Measurements from ENCODE around the gene EIF4A2. TPM values are rescaled to one million over a fixed set of nuclear protein-coding genes. Genes with fewer than 3 reads are reported as not detected.
A peak's percentile ranks its signal among the peaks of the same experiment; 100 is the strongest.

The EIF4A2 gene
- total and polyA plus RNA-seq, 9 of the 15 experiments (the other 6 are each of a cell fraction or from before 2014, with no cell fraction given): 307 to 754 (median 435) TPM

DNA sequence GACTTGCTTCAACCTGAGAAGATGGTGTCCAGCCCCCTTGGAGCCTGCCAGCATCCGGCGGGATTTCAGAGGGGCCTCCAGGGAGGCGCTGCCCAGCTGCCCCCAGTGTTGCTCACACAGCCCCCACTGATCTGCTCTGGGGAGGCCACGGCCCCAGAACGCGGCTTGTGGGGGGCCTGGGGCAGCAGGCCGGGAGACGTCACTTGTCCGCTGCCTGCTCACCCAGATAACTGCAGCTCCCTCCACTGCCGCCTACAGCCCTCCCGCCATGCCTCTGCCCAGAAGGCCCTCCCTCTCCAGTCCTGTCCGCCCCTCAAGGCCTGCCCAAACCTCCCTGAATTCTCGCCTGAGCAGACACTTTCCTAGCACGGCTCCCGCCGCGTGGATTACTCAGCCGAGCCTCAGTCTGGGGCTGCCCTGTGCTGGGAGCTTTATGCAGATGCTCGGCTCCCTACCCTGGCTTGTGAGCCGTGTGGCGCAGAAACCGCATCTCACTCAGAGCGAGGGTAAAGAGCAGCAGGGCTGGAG lies 42.0 kb downstream of the EIF4A2 start (continued):
- TF ChIP-seq, protein P1, sequence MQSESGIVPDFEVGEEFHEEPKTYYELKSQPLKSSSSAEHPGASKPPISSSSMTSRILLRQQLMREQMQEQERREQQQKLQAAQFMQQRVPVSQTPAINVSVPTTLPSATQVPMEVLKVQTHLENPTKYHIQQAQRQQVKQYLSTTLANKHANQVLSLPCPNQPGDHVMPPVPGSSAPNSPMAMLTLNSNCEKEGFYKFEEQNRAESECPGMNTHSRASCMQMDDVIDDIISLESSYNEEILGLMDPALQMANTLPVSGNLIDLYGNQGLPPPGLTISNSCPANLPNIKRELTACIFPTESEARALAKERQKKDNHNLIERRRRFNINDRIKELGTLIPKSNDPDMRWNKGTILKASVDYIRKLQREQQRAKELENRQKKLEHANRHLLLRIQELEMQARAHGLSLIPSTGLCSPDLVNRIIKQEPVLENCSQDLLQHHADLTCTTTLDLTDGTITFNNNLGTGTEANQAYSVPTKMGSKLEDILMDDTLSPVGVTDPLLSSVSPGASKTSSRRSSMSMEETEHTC (IDR thresholded peaks at IDR 0.05): no peak
- TF ChIP-seq ELF1 (tag; IDR thresholded peaks at IDR 0.05): no peak
- no peak for TF ChIP-seq ZNF134 (CRISPR knock-in tag; conservative IDR thresholded peaks at IDR 0.05)
- TF ChIP-seq, protein P2, sequence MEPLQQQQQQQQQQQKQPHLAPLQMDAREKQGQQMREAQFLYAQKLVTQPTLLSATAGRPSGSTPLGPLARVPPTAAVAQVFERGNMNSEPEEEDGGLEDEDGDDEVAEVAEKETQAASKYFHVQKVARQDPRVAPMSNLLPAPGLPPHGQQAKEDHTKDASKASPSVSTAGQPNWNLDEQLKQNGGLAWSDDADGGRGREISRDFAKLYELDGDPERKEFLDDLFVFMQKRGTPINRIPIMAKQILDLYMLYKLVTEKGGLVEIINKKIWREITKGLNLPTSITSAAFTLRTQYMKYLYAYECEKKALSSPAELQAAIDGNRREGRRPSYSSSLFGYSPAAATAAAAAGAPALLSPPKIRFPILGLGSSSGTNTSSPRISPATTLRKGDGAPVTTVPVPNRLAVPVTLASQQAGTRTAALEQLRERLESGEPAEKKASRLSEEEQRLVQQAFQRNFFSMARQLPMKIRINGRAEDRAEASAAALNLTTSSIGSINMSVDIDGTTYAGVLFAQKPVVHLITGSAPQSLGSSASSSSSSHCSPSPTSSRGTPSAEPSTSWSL (CRISPR knock-in tag; IDR thresholded peaks at IDR 0.05; ENCODE audit: borderline replicate concordance): no peak
- TF ChIP-seq, protein P3, sequence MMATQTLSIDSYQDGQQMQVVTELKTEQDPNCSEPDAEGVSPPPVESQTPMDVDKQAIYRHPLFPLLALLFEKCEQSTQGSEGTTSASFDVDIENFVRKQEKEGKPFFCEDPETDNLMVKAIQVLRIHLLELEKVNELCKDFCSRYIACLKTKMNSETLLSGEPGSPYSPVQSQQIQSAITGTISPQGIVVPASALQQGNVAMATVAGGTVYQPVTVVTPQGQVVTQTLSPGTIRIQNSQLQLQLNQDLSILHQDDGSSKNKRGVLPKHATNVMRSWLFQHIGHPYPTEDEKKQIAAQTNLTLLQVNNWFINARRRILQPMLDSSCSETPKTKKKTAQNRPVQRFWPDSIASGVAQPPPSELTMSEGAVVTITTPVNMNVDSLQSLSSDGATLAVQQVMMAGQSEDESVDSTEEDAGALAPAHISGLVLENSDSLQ (IDR thresholded peaks at IDR 0.05): peak; percentile 17; the same call in 1 of the 2 replicates
- TF ChIP-seq PURB (CRISPR knock-in tag; IDR thresholded peaks at IDR 0.05; ENCODE audit: low read depth): no peak
- TF ChIP-seq, protein P4, sequence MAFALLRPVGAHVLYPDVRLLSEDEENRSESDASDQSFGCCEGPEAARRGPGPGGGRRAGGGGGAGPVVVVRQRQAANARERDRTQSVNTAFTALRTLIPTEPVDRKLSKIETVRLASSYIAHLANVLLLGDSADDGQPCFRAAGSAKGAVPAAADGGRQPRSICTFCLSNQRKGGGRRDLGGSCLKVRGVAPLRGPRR (CRISPR knock-in tag; IDR thresholded peaks at IDR 0.05): no peak
- TF ChIP-seq ARID1B (IDR thresholded peaks at IDR 0.05): peak; percentile 63
- TF ChIP-seq ZNF76 (CRISPR knock-in tag; IDR thresholded peaks at IDR 0.05; ENCODE audit: borderline replicate concordance): no peak
- TF ChIP-seq, protein P5, sequence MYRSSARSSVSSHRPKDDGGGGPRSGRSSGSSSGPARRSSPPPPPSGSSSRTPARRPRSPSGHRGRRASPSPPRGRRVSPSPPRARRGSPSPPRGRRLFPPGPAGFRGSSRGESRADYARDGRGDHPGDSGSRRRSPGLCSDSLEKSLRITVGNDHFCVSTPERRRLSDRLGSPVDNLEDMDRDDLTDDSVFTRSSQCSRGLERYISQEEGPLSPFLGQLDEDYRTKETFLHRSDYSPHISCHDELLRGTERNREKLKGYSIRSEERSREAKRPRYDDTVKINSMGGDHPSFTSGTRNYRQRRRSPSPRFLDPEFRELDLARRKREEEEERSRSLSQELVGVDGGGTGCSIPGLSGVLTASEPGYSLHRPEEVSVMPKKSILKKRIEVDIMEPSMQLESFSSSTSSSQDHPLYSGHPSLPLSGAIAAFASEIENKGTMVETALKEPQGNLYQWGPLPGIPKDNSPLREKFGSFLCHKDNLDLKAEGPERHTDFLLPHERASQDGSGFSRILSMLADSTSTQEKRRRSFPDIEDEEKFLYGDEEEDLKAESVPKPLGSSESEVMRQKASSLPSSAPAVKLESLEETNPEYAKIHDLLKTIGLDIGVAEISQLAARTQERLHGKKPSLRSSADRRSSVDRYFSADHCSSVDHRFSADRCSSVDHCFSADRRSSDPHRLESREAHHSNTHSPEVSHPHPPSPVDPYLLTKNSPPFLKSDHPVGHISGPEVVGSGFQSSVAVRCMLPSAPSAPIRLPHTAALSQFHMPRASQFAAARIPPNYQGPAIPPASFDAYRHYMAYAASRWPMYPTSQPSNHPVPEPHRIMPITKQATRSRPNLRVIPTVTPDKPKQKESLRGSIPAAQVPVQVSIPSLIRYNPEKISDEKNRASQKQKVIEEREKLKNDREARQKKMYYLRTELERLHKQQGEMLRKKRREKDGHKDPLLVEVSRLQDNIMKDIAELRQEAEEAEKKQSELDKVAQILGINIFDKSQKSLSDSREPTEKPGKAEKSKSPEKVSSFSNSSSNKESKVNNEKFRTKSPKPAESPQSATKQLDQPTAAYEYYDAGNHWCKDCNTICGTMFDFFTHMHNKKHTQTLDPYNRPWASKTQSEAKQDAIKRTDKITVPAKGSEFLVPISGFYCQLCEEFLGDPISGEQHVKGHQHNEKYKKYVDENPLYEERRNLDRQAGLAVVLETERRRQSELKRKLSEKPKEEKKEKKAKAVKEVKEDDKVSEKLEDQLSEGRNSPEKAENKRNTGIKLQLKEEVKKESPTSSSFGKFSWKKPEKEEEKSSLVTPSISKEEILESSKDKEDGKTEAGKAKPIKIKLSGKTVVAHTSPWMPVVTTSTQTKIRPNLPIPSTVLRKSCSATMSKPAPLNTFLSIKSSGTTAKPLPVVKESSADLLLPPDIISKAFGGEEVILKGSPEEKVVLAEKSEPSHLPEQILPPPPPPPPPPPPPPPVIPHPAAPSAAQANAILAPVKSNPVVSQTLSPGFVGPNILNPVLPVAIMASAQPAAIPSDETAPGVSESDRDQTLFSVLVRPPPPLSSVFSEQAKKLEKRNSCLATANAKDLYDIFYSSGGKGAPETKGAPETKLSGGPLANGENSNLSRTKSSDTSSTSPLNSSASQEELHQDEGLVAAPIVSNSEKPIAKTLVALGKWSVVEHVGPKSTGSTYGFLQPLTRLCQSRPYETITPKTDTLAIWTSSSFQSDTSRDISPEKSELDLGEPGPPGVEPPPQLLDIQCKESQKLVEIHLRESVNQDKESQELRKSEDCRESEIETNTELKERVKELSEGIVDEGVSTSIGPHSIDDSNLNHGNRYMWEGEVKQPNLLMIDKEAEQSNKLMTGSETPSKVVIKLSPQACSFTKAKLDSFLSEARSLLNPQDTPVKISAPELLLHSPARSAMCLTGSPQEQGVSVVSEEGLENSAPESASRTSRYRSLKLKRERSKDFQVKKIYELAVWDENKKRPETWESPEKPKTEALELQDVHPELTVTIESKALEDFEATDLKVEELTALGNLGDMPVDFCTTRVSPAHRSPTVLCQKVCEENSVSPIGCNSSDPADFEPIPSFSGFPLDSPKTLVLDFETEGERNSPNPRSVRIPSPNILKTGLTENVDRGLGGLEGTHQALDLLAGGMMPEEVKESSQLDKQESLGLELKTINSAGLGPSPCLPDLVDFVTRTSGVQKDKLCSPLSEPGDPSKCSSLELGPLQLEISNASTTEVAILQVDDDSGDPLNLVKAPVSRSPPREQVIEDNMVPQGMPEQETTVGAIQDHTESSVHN (IDR thresholded peaks at IDR 0.05; ENCODE audit: borderline replicate concordance in 1 of 2, low read depth in 1 of 2): no peak
- peak; percentile 69 for TF ChIP-seq POLR2G (IDR thresholded peaks at IDR 0.05; ENCODE audit: low read depth, low read length)
- no peak for TF ChIP-seq ZNF766 (CRISPR knock-in tag; conservative IDR thresholded peaks at IDR 0.05)
- no peak for TF ChIP-seq PYGO2 (tag; IDR thresholded peaks at IDR 0.05)

Data from K562 (cell line).